ENCODE results near the gene GDF10.

GDF10 gene

DNA sequence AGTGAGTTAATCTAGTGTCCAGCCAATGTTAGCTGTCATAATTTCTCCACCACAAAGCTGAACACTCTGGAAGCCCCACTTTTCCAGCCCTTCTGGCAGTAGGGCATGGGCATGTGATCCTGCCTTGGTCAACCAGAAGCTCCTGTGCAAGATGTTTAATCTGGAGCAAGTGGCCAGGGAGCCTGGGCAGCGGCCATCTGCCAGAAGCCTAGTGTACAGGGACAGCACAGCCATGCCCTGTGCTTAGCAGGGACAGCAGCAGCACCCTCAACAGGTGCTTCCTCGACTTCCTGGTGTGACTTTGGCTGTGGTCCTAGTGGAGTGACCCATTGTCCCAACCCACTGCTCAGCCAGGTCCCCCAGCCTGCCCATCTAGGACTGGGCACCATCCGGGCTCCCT lies 58.5 kb downstream of the GDF10 start:
- no peak for DNase-seq

DNA sequence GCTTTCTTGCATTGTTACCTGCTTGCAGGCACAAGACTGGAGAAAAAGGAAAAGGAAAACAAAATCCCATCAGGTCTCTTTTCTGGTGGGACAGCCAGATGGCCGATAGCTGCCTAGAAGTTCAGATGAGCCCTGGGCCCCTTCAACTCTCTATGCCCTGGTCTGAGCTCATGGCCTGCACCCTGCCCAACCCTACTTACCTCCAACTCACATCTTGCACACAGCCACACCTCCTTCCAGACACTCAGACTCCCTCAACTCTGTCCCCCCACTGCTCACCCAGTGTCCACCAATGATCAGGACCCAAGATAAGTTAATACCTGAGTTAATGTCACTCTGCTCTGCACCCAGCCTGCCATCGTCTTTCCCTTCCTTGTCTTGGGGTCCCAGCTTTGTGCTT lies 59.1 kb downstream of the GDF10 start:
- no peak for DNase-seq

DNA sequence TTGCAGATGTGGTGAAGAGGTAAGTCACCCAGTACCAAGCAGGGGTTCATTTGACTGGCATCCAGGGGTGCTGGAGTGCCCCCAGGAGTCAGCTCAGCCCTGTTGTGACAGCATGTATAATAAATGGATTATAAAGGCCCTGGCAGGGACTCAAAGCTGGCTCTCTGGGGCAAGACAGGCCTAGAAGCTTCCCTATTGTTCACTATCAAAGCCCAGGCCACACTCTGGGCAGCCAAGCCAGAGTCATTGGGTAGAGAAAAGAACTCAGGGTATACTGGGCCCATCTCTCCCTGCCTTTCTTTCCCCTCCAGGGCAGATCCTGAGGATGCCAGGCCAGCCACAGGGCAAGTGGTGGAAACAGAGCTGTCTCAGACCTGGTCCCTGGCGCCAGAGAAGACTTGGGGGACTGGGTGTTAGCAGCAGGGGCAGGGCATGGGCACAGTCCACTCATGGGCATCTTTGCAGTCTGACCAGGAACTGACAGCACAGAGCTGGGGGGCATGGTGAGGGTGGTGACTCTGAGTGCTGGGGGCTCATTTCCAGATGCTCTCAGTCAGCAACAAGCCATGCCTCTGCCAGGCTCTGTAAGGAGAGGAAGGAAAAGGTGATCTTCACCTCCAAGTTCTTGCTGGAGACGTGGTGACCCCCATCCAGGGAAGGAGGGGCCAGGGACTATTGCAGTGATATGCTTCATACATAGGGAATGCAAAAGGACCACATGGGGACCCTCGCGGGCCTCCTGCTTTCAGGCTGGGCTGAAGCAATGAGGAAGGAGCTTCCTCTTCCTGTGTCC lies 59.8 kb downstream of the GDF10 start:
- DNase-seq = no peak

DNA sequence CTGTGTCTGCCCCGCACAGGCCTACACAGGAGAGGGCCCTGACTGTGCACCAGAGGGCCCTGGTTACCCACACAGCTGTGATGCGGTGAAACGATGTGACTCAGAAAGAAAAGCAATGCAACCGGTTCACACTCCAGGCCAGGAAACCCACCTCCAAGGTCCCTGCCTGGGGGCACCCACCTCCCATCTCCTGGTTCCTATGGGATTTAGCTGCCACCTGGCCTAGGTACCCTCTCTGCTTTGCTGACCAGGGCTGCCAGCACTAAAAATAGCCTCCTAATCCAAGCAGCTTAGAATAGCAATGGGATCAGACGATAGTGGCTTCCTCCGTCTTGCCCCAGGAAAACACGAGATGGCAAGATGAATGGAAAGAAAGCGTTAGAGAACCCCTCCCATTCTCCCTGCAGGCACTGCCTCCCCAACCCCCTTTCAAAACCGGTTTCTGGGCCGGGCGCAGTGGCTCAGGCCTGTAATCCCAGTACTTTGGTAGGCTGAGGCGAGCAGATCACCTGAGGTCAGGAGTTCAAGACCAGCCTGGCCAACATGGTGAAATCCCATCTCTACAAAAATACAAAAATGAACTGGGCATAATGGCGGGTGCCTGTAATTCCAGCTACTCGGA lies 60.5 kb downstream of the GDF10 start:
- no peak for DNase-seq

DNA sequence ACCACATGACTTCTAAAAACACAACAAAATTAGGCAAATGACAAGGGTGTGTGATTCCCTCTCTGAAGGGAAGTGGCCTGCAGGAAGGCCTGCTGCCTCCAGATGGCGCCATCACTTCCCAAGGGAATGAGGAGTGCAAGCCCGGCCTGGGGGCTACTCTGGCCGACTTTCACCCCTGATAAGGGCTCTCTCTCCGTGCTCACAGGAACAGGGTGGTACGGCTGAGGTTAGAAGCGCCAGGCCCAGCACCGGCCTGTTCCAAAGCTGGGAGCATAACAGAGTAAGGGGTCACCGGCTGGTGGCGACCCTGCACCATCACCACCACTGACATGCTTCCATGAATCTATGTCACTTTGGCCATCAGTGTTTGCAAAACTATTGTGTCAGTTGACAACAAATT lies 61.3 kb downstream of the GDF10 start:
- DNase-seq = no peak

DNA sequence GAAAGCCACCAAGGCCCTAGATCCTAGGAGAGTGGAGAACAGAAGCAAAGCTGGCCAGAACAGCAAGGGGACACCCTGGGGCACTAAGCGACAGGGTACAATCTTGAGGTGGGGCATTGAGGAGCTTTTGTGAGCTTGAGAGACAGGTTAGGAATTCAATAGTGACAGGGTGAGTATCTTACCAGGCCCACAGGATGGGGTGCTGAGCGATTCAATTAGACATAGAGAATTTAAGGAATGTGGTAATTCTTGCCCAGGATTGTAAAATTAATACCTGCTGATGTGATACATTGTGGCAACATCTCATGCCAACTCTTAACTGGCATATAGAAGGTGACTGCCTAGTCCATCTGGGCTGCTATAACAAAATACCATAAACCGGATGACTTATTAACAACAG lies 62.2 kb downstream of the GDF10 start:
- no peak for DNase-seq

Data from SIG-M5 (cell line).